ENCODE results near the gene AKAP11. TPM values are rescaled to one million over a fixed set of nuclear protein-coding genes. Genes with fewer than 3 reads are reported as not detected.
A peak's percentile ranks its signal among the peaks of the same experiment; 100 is the strongest.

AKAP11 gene
- polyA plus RNA-seq, 3 donors, result 1.2 to 6.8 (median 1.7) TPM

- Histone ChIP-seq H3K79me2 (ENCODE audit: insufficient read depth, low read length) (no peaks in the 10 kb centered on the region), H3K36me3 (replicated peaks in 1 of 2; ENCODE audit: control insufficient read depth in 1 of 2, insufficient read depth in 2 of 2, low read length in 2 of 2) (no peaks in the 10 kb centered on the region), H4K20me1 (ENCODE audit: insufficient read depth, low read length) (no peaks in the 10 kb centered on the region), H3K27ac (ENCODE audit: low read depth in 1 of 2, low read length in 2 of 2) (no peak overlapping the region), H2AFZ (ENCODE audit: insufficient read depth, low read depth, low read length, poor library complexity, severe bottlenecking) (no peak overlapping the region), H3K4me2 (replicated peaks; ENCODE audit: extremely low read depth, low read length, poor library complexity, severe bottlenecking) (no peak overlapping the region), H3K4me3 (replicated peaks in 1 of 3; ENCODE audit: low read depth in 2 of 3, low read length in 3 of 3) (no peak overlapping the region), H3K9ac (ENCODE audit: insufficient read depth, low read length, poor library complexity, severe bottlenecking) (no peak overlapping the region), H3K9me3 (replicated peaks in 1 of 2; ENCODE audit: control insufficient read depth in 1 of 2, insufficient read depth in 1 of 2, low read length in 2 of 2) (no peaks in the 10 kb centered on the region), H3K4me1 (ENCODE audit: control insufficient read depth in 1 of 2, insufficient read depth in 2 of 2, low read length in 2 of 2) (no peaks in the 10 kb centered on the region), H3K27me3 (ENCODE audit: control insufficient read depth in 2 of 2, insufficient read depth in 2 of 2, low read length in 2 of 2) (no peaks in the 10 kb centered on the region)
- H3K4me1 Mint-ChIP-seq, result peaks cover 4% of the 10 kb centered on the region
- peak overlapping the region in 1 of 7 donors; percentile 5 for H3K27ac Mint-ChIP-seq
- H3K27me3 Mint-ChIP-seq (ENCODE audit: low read depth in 3 of 3), result peaks cover 0 to 4% (median 2%) of the 10 kb centered on the region in 3 donors
- WGBS (ENCODE audit: insufficient coverage), result 56% methylated on average over 1 of the region's 2 CpGs
- no peak for DNase-seq
- H3K36me3 Mint-ChIP-seq, result no peaks in the 10 kb centered on the region
- TF ChIP-seq, protein P1, sequence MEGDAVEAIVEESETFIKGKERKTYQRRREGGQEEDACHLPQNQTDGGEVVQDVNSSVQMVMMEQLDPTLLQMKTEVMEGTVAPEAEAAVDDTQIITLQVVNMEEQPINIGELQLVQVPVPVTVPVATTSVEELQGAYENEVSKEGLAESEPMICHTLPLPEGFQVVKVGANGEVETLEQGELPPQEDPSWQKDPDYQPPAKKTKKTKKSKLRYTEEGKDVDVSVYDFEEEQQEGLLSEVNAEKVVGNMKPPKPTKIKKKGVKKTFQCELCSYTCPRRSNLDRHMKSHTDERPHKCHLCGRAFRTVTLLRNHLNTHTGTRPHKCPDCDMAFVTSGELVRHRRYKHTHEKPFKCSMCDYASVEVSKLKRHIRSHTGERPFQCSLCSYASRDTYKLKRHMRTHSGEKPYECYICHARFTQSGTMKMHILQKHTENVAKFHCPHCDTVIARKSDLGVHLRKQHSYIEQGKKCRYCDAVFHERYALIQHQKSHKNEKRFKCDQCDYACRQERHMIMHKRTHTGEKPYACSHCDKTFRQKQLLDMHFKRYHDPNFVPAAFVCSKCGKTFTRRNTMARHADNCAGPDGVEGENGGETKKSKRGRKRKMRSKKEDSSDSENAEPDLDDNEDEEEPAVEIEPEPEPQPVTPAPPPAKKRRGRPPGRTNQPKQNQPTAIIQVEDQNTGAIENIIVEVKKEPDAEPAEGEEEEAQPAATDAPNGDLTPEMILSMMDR (IDR thresholded peaks at IDR 0.05), result no peak
- no peak overlapping the region for H3K4me3 Mint-ChIP-seq
- peaks cover 0 to 2% (median 0%) of the 10 kb centered on the region in 7 donors for H3K9me3 Mint-ChIP-seq
- intact Hi-C loops (cut with micrococcal nuclease), result no loop called here
Observed at GRCh38 chr13:42364613-42365000, 92.7 kb downstream of the AKAP11 start.

DNA sequence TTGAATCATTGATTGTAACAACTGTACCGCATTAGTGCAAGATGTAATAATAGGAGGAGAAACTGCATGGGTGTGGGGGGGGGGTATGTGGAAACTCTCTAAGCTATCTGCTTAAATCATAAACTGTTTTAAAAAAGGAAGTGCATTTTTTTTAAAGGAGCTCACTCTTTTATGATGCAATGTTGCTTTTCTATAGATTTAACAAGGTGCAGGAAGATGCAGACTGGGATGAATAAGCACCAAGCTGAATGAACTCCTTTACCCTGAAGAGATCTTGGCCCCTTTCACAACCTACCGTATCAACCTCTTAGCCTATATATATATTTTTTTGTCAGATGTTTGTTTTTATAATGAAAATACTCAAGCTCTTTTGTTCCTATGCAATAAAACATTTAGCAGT lies 95.9 kb downstream of the AKAP11 start:
- H3K4me1 Mint-ChIP-seq, result peaks cover 4% of the 10 kb centered on the region
- intact Hi-C loops (cut with micrococcal nuclease), result no loop called here
- DNase-seq, result peak in 2 of 3 donors; percentile 13 to 18

More for the DNA sequence above, 95.9 kb downstream of the AKAP11 start:
- no peaks in the 10 kb centered on the region for H3K27me3 ChIP-seq (ENCODE audit: control insufficient read depth in 2 of 2, insufficient read depth in 2 of 2, low read length in 2 of 2)
- WGBS (ENCODE audit: insufficient coverage), result no CpG with 5 or more reads among the region's 2 CpGs
- no peak overlapping the region for H3K27ac ChIP-seq (ENCODE audit: low read depth in 1 of 2, low read length in 2 of 2)
- H4K20me1 ChIP-seq (ENCODE audit: insufficient read depth, low read length), result no peaks in the 10 kb centered on the region
- Mint-ChIP-seq H3K4me3 (no peak overlapping the region), H3K36me3 (no peaks in the 10 kb centered on the region), H3K9me3 (peaks cover 0 to 2% (median 0%) of the 10 kb centered on the region in 7 donors), H3K27me3 (ENCODE audit: low read depth in 3 of 3) (peaks cover 0 to 4% (median 2%) of the 10 kb centered on the region in 3 donors), H3K27ac (no peak overlapping the region)
- H3K4me2 ChIP-seq (replicated peaks; ENCODE audit: extremely low read depth, low read length, poor library complexity, severe bottlenecking), result no peak overlapping the region
- H3K79me2 ChIP-seq (ENCODE audit: insufficient read depth, low read length), result no peaks in the 10 kb centered on the region
- no peaks in the 10 kb centered on the region for H3K36me3 ChIP-seq (replicated peaks in 1 of 2; ENCODE audit: control insufficient read depth in 1 of 2, insufficient read depth in 2 of 2, low read length in 2 of 2)
- H3K4me3 ChIP-seq (replicated peaks in 1 of 3; ENCODE audit: low read depth in 2 of 3, low read length in 3 of 3), result no peak overlapping the region
- H3K4me1 ChIP-seq (ENCODE audit: control insufficient read depth in 1 of 2, insufficient read depth in 2 of 2, low read length in 2 of 2), result no peaks in the 10 kb centered on the region
- TF ChIP-seq, protein P1 (IDR thresholded peaks at IDR 0.05), result no peak
- no peak overlapping the region for H3K9ac ChIP-seq (ENCODE audit: insufficient read depth, low read length, poor library complexity, severe bottlenecking)
- H3K9me3 ChIP-seq (replicated peaks in 1 of 2; ENCODE audit: control insufficient read depth in 1 of 2, insufficient read depth in 1 of 2, low read length in 2 of 2), result no peaks in the 10 kb centered on the region
- no peak overlapping the region for H2AFZ ChIP-seq (ENCODE audit: insufficient read depth, low read depth, low read length, poor library complexity, severe bottlenecking)
